ENCODE results near the gene LIPN. TPM values are rescaled to one million over a fixed set of nuclear protein-coding genes. Genes with fewer than 3 reads are reported as not detected.
"Not testable (repeated sequence)": the region's sequence is repeated elsewhere in the genome, so short reads cannot be mapped to it uniquely, and the experiment has no call there.

Gene LIPN
- 3.0 TPM for total RNA-seq

DNA sequence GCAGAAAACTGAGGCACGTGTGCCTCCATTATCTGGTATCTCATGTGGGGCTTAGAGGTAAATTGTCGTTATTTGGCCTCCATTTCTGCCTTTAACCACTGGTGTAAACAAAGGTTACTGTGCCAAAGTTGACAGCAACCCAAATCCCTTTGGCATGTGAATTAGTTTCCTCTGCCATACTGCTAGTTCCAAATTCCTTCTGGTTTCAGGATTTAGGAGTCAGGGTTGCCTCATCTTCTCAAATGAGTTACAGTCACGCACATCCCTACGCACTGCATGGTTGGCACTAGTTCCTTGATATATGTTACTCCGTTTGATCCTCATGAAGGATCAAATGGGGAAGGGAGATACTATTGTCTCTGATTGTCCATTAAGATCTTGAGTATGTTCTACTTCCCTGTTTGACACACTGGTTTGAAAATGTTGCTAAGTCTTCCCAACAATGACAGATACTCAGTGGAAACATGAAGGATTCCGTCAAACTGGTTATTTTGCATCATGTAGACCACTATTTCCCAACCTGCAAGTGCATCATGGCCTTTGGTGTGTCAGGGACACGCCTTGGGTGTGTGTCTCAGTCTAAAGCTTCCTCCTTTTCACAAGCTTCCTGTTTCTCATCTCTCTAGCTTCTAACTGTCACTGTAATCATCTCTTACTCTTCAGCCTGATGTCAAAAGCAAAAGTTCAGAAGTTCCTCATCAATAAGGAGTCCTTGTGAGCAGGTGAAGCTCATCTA, at the start of gene LIPN:
Gene LIPN (plus strand): TSS at position 655 of the 736 bp plus-strand sequence. CDS start 1,386 bp downstream, outside the sequence.
- Histone ChIP-seq H3K9me3 (ENCODE audit: low read depth, low read length) (no peaks in the 10 kb centered on the region), H3K27me3 (ENCODE audit: insufficient read depth, low read length) (no peaks in the 10 kb centered on the region), H3K4me3 (ENCODE audit: low read length) (no peak within 1 kb of the TSS), H3K4me1 (ENCODE audit: insufficient read depth, low read length) (peaks cover 10% of the 10 kb centered on the region)

GRCh38 chr10:88715517-88715916, 44.3 kb upstream of the LIPN start:
- H3K4me1 ChIP-seq (ENCODE audit: insufficient read depth, low read length) = no peaks in the 10 kb centered on the region
- H3K9me3 ChIP-seq (ENCODE audit: low read depth, low read length) = no peaks in the 10 kb centered on the region
- H3K27me3 ChIP-seq (ENCODE audit: insufficient read depth, low read length) = no peaks in the 10 kb centered on the region
- H3K4me3 ChIP-seq (ENCODE audit: low read length) = no peak overlapping the region

GRCh38 chr10:88721392-88721791, 38.4 kb upstream of the LIPN start:
- Histone ChIP-seq H3K4me1 (ENCODE audit: insufficient read depth, low read length) (peaks cover 7% of the 10 kb centered on the region), H3K27me3 (ENCODE audit: insufficient read depth, low read length) (no peaks in the 10 kb centered on the region), H3K4me3 (ENCODE audit: low read length) (no peak overlapping the region), H3K9me3 (ENCODE audit: low read depth, low read length) (no peaks in the 10 kb centered on the region)

GRCh38 chr10:88725798-88726197, 34.0 kb upstream of the LIPN start:
- Histone ChIP-seq H3K4me3 (ENCODE audit: low read length) (no peak overlapping the region), H3K4me1 (ENCODE audit: insufficient read depth, low read length) (peaks cover 7% of the 10 kb centered on the region), H3K9me3 (ENCODE audit: low read depth, low read length) (no peaks in the 10 kb centered on the region), H3K27me3 (ENCODE audit: insufficient read depth, low read length) (no peaks in the 10 kb centered on the region)

- Histone ChIP-seq H3K4me1 (ENCODE audit: insufficient read depth, low read length) (peaks cover 7% of the 10 kb centered on the region), H3K27me3 (ENCODE audit: insufficient read depth, low read length) (no peaks in the 10 kb centered on the region), H3K4me3 (ENCODE audit: low read length) (no peak overlapping the region), H3K9me3 (ENCODE audit: low read depth, low read length) (no peaks in the 10 kb centered on the region)
Measured at GRCh38 chr10:88728107-88728763, 31.6 kb upstream of the LIPN start.

- peaks cover 4% of the 10 kb centered on the region for H3K4me1 ChIP-seq (ENCODE audit: insufficient read depth, low read length)
- no peak overlapping the region for H3K4me3 ChIP-seq (ENCODE audit: low read length)
- no peaks in the 10 kb centered on the region for H3K27me3 ChIP-seq (ENCODE audit: insufficient read depth, low read length)
- H3K9me3 ChIP-seq (ENCODE audit: low read depth, low read length) = no peaks in the 10 kb centered on the region
Measured at GRCh38 chr10:88730864-88731263, 29.0 kb upstream of the LIPN start.

DNA sequence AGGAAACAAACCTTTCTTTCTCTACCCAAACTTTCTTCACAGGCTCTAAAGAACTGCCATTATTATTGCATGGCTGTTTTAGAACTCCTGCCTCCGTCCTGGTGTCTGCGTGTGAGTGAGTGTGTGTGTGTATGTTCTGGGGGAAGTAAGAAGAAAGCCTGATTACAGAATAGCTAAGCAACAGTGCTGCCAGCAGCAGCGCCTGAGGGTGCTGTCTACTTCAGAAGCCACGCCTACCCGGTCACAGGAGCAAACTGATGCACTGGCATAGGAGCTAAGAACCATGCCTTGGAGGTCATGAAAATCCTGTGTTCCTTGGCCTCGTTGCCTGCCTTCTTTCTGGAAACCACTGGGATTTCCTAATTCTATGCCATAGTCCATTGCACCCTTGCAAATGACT, 28.5 kb upstream of the LIPN start:
- H3K4me1 ChIP-seq (ENCODE audit: insufficient read depth, low read length) = no peaks in the 10 kb centered on the region
- H3K4me3 ChIP-seq (ENCODE audit: low read length) = no peak overlapping the region
- H3K9me3 ChIP-seq (ENCODE audit: low read depth, low read length) = no peaks in the 10 kb centered on the region
- H3K27me3 ChIP-seq (ENCODE audit: insufficient read depth, low read length) = no peaks in the 10 kb centered on the region

DNA sequence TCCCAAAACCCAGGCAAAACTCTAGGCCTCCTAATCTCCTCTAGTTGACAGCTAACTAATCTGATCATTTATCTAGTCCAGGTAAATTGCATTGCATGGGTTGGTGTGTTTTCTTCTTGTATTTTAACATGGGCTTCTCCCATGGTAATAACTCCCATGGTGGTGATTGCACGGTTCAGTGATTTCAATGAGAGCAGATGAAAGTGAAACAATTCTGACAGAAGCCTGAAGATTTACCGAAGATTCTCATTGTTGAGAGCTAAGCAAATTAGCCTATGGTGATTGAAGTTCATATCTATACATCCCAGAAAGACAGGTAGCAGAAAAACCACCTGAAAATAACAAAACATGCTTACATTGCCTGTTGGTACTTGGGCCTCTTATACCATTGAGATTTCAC, 26.6 kb upstream of the LIPN start:
- no peaks in the 10 kb centered on the region for H3K27me3 ChIP-seq (ENCODE audit: insufficient read depth, low read length)
- no peak overlapping the region for H3K4me3 ChIP-seq (ENCODE audit: low read length)
- no peaks in the 10 kb centered on the region for H3K9me3 ChIP-seq (ENCODE audit: low read depth, low read length)
- H3K4me1 ChIP-seq (ENCODE audit: insufficient read depth, low read length) = no peaks in the 10 kb centered on the region

- no peaks in the 10 kb centered on the region for H3K4me1 ChIP-seq (ENCODE audit: insufficient read depth, low read length)
- H3K27me3 ChIP-seq (ENCODE audit: insufficient read depth, low read length) = no peaks in the 10 kb centered on the region
- H3K4me3 ChIP-seq (ENCODE audit: low read length) = no peak overlapping the region
- H3K9me3 ChIP-seq (ENCODE audit: low read depth, low read length) = no peaks in the 10 kb centered on the region
Measured at GRCh38 chr10:88735661-88736060, 24.2 kb upstream of the LIPN start.

DNA sequence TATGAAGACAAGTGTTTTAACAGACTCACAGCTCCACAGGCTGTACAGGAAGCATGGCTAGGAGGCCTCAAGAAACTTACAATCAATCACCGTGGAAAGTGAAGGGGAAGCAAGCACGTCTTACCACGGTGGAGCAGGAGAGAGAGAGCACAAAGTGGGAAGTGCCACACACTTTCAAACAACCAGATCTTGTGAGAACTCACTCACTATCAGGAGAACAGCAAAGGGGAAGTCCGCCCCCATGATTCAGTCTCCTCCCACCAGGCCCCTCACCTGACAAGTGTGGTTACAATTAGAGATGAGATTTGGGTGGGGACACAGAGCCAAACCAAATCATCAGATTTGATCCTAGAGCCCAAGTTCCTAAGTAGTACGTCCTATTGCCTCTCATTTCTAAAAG, 17.9 kb upstream of the LIPN start:
- H3K9me3 ChIP-seq (ENCODE audit: low read depth, low read length) = peaks cover 11% of the 10 kb centered on the region
- H3K27me3 ChIP-seq (ENCODE audit: insufficient read depth, low read length); H3K4me3 ChIP-seq (ENCODE audit: low read length); H3K4me1 ChIP-seq (ENCODE audit: insufficient read depth, low read length): not testable (repeated sequence)

DNA sequence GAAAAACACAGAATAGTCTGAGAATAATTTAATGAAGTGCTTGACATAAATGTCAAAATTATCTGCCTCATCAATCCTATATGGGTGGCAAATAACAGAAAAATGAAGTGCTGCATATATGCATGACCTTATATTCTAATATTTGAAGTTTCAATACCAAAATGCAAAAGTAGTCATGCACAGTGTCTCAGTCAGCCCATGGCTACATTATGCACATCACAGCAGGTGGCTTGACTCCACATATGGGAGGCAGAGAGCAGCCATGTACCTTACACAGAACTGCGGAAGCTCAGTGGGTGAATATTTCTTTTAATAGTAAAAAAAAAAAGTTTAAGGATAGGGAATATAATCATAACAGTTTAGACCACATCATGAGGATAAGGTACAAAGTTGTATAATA, 17.4 kb upstream of the LIPN start:
- Histone ChIP-seq H3K27me3 (ENCODE audit: insufficient read depth, low read length) (peaks cover 4% of the 10 kb centered on the region), H3K9me3 (ENCODE audit: low read depth, low read length) (peaks cover 11% of the 10 kb centered on the region), H3K4me1 (ENCODE audit: insufficient read depth, low read length) (no peaks in the 10 kb centered on the region), H3K4me3 (ENCODE audit: low read length) (no peak overlapping the region)

DNA sequence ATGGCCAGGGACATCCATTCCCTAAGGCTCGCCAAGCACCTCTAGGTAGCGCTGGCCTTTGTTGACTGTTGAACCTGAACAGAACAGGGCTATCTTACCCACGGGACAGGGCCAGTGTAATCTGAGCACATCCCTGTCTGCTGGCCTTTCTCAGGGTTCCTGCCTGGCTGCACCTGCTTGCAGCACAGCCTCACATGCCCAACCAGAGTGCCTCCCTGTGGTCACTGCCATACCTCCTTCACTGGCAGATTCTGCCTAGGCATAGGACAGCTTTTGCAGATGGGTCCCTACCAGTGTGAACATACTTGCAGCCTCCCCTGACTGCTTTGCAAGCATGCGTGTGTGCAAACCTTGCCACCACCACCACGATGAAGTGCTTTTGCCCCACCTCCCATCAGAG, 15.8 kb upstream of the LIPN start:
- peaks cover 11% of the 10 kb centered on the region for H3K9me3 ChIP-seq (ENCODE audit: low read depth, low read length)
- no peak overlapping the region for H3K4me3 ChIP-seq (ENCODE audit: low read length)
- H3K27me3 ChIP-seq (ENCODE audit: insufficient read depth, low read length) = peaks cover 4% of the 10 kb centered on the region
- H3K4me1 ChIP-seq (ENCODE audit: insufficient read depth, low read length) = no peaks in the 10 kb centered on the region

- H3K27me3 ChIP-seq (ENCODE audit: insufficient read depth, low read length) = peaks cover 4% of the 10 kb centered on the region
- no peaks in the 10 kb centered on the region for H3K4me1 ChIP-seq (ENCODE audit: insufficient read depth, low read length)
- H3K9me3 ChIP-seq (ENCODE audit: low read depth, low read length) = peaks cover 11% of the 10 kb centered on the region
- H3K4me3 ChIP-seq (ENCODE audit: low read length) = no peak overlapping the region
Measured at GRCh38 chr10:88745633-88746032, 14.2 kb upstream of the LIPN start.

- Histone ChIP-seq H3K9me3 (ENCODE audit: low read depth, low read length) (no peaks in the 10 kb centered on the region), H3K4me1 (ENCODE audit: insufficient read depth, low read length) (peaks cover 4% of the 10 kb centered on the region), H3K4me3 (ENCODE audit: low read length) (no peak overlapping the region), H3K27me3 (ENCODE audit: insufficient read depth, low read length) (no peaks in the 10 kb centered on the region)
Measured at GRCh38 chr10:88754287-88754686, 5.5 kb upstream of the LIPN start.

GRCh38 chr10:88755753-88756152, 4.1 kb upstream of the LIPN start:
- Histone ChIP-seq H3K4me1 (ENCODE audit: insufficient read depth, low read length) (peaks cover 10% of the 10 kb centered on the region), H3K27me3 (ENCODE audit: insufficient read depth, low read length) (no peaks in the 10 kb centered on the region), H3K4me3 (ENCODE audit: low read length) (no peak overlapping the region), H3K9me3 (ENCODE audit: low read depth, low read length) (no peaks in the 10 kb centered on the region)

- Histone ChIP-seq H3K27me3 (ENCODE audit: insufficient read depth, low read length) (no peaks in the 10 kb centered on the region), H3K4me1 (ENCODE audit: insufficient read depth, low read length) (peaks cover 10% of the 10 kb centered on the region), H3K9me3 (ENCODE audit: low read depth, low read length) (no peaks in the 10 kb centered on the region), H3K4me3 (ENCODE audit: low read length) (no peak overlapping the region)
Measured at GRCh38 chr10:88756660-88757059, 3.2 kb upstream of the LIPN start.
